SU-DHL-6 (cell line): ENCODE data around the gene ENOX1.

Source experiments
- EZH2phosphoT487 ChIP-seq: fragments of 200-600 bp; sonication (generic), shearing (Covaris generic); conservative IDR thresholded peaks from 2 replicates; pipeline ENCODE4 v1.6.1; 2018; ENCODE audit warnings: mild to moderate bottlenecking, antibody characterized with exemption, low read length, moderate library complexity, mixed read lengths
- TF ChIP-seq, protein P1 (sequence below): fragments of 200-600 bp; sonication (generic); IDR thresholded peaks from one replicate; pipeline ENCODE4 v1.5.1; 2017; ENCODE audit warnings: antibody characterized with exemption, mild to moderate bottlenecking, low read length, moderate library complexity; ENCODE audit not compliant: insufficient read depth, poor library complexity, severe bottlenecking

DNA sequence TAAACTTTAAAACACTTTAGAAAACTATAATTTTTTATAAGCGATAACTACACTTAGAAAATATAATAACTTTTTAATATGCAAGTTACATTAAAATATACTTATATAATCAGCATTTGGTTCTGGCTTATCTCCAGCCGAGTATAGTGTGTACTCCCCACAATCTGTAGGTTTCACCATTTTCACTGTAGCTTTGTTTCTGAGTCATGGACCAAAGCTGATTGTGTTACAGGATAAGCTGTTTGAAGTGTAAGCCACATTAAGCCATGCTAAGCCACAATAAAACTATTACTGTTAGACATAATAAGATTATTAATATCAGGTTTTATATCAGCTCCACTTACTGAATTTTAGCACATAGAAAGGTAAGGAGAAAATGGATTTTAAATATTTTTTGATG is 48.9 kb upstream of the ENOX1 start:
- TF ChIP-seq, protein P1, sequence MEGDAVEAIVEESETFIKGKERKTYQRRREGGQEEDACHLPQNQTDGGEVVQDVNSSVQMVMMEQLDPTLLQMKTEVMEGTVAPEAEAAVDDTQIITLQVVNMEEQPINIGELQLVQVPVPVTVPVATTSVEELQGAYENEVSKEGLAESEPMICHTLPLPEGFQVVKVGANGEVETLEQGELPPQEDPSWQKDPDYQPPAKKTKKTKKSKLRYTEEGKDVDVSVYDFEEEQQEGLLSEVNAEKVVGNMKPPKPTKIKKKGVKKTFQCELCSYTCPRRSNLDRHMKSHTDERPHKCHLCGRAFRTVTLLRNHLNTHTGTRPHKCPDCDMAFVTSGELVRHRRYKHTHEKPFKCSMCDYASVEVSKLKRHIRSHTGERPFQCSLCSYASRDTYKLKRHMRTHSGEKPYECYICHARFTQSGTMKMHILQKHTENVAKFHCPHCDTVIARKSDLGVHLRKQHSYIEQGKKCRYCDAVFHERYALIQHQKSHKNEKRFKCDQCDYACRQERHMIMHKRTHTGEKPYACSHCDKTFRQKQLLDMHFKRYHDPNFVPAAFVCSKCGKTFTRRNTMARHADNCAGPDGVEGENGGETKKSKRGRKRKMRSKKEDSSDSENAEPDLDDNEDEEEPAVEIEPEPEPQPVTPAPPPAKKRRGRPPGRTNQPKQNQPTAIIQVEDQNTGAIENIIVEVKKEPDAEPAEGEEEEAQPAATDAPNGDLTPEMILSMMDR: no peak
- TF ChIP-seq EZH2phosphoT487: no peak
